Hematopoietic multipotent progenitor cell treated with erythropoietin and hydrocortisone succinate and interleukin-3 and kit ligand, for 4 days (in vitro differentiated cells): ENCODE measurements around the gene DYNC1I1.

Experiments
- DNase-seq: peaks from one replicate; pipeline ENCODE4 v3.0.0-alpha.2; 2015

The DYNC1I1 gene

GRCh38 chr7:95976369-95977060 is 204.2 kb downstream of the DYNC1I1 start:
- DNase-seq, result no peak

GRCh38 chr7:95977994-95978393 is 205.6 kb downstream of the DYNC1I1 start:
- no peak for DNase-seq

GRCh38 chr7:95980167-95980566 is 207.8 kb downstream of the DYNC1I1 start:
- DNase-seq, result no peak

- no peak for DNase-seq
These were observed 208.4 kb downstream of the DYNC1I1 start for GRCh38 chr7:95980706-95981105.

GRCh38 chr7:95986178-95986764 is 213.9 kb downstream of the DYNC1I1 start:
- DNase-seq, result no peak

- DNase-seq, result no peak
These were observed 216.9 kb downstream of the DYNC1I1 start for GRCh38 chr7:95989301-95989700.

- DNase-seq, result peak; percentile 13
These were observed 221.0 kb downstream of the DYNC1I1 start for GRCh38 chr7:95993380-95993779.

GRCh38 chr7:95996174-95996573 is 223.8 kb downstream of the DYNC1I1 start:
- peak; percentile 51 for DNase-seq

- DNase-seq, result no peak
These were observed 224.5 kb downstream of the DYNC1I1 start for GRCh38 chr7:95996886-95997285.

GRCh38 chr7:95997632-95998031 is 225.3 kb downstream of the DYNC1I1 start:
- no peak for DNase-seq

GRCh38 chr7:95999481-95999880 is 227.1 kb downstream of the DYNC1I1 start:
- DNase-seq, result no peak

- DNase-seq, result no peak
These were observed 232.2 kb downstream of the DYNC1I1 start for GRCh38 chr7:96004578-96004977.

GRCh38 chr7:96005271-96005670 is 232.9 kb downstream of the DYNC1I1 start:
- no peak for DNase-seq

- DNase-seq, result no peak
These were observed 236.8 kb downstream of the DYNC1I1 start for GRCh38 chr7:96009148-96009547.

- no peak for DNase-seq
These were observed 241.5 kb downstream of the DYNC1I1 start for GRCh38 chr7:96013836-96014235.

GRCh38 chr7:96014617-96015016 is 242.3 kb downstream of the DYNC1I1 start:
- DNase-seq, result no peak

- no peak for DNase-seq
These were observed 243.8 kb downstream of the DYNC1I1 start for GRCh38 chr7:96016056-96016586.

- DNase-seq, result no peak
These were observed 244.4 kb downstream of the DYNC1I1 start for GRCh38 chr7:96016735-96017134.

GRCh38 chr7:96017877-96018276 is 245.5 kb downstream of the DYNC1I1 start:
- no peak for DNase-seq

GRCh38 chr7:96021568-96021967 is 249.2 kb downstream of the DYNC1I1 start:
- no peak for DNase-seq

GRCh38 chr7:96023387-96023786 is 251.0 kb downstream of the DYNC1I1 start:
- DNase-seq, result no peak

- no peak for DNase-seq
These were observed 253.7 kb downstream of the DYNC1I1 start for GRCh38 chr7:96026010-96026409.

GRCh38 chr7:96026611-96027010 is 254.3 kb downstream of the DYNC1I1 start:
- no peak for DNase-seq

- DNase-seq, result no peak
These were observed 256.4 kb downstream of the DYNC1I1 start for GRCh38 chr7:96028729-96029128.
